GM04504 (cell line): ENCODE data around the gene VAV2.

Experiments
- DNase-seq: peaks from one replicate; pipeline ENCODE4 v3.0.0-alpha.2; 2012; ENCODE audit warnings: low read depth

VAV2 gene

GRCh38 chr9:133718563-133719315, 273.4 kb downstream of the VAV2 start:
- DNase-seq = no peak

DNA sequence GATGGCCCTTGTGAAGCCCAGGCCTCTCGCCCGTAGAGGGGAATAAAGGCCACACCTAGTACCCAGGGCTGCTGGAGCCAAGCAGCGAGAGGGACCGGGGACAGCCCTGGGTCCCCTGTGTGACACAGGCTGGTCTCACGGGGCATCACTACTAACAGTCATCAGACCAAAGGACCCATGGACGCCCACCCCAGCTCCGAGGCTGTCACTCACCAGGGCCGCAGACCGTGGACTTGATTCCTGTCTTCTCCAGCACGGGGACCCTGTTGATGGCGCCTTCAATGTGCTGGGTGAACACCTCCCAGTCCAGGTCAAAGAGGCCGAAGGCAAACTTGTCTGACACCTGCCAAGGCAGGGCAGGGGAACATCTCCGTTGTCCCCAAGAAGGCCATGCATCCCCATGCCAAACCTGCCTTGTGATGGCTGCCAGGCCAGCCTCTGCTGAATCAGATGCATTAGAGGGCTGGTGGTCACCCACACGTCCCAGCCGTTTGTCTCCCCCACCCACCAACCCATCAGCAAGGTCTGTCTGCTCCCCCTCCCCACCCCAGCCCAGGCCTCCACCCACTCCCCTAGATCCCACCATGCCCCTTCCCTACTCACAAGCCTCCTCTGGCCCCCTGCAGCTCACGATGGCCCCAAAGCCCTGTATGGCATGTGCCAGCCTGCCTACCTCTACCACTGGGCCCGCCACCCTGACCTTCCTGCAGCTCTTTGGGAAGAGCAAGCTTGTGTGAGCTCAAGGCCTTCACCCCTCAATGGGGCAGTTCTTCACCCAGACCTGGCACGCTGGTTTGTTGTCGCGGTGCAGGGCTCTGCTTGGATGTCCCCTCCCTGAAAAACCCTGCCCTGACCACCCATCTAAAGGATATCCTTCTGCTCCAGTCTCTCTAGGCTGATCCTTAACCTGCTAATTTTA, 274.8 kb downstream of the VAV2 start:
- no peak for DNase-seq

GRCh38 chr9:133716564-133717112, 275.5 kb downstream of the VAV2 start:
- DNase-seq = no peak

DNA sequence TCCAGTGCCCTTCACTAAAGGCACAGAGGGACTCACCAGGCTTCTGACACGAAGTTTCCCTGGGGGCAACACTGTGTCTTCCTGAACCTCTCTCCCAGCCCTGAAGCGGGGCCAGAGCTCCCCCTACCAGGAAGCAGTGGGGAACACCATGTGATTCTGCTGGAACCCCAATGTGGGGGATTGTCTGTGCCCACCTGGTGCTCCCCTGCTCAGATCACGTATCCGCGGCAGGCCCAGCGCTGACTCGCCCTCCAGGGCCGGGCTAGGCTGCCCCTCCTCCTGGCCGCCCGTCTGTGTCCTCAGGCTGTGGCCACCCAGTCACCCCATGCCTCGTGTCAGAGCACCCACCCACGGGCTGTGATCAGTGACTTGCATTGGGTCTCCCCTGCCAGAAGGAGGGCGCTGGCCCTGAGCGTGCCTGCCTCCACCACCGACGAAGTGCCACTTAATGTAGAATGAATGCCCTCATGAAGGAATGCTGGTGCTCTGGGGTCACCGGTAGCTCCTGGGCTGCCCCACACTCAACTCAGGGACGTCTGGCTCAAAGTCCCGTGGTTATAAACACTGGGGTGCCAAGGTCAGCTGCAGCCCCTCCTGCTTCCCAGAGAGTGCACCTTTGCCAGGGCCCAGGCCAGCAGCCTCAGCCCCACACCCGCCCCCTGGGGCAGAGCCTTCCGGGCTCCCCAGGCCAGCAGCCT, 276.1 kb downstream of the VAV2 start:
- DNase-seq = no peak

DNA sequence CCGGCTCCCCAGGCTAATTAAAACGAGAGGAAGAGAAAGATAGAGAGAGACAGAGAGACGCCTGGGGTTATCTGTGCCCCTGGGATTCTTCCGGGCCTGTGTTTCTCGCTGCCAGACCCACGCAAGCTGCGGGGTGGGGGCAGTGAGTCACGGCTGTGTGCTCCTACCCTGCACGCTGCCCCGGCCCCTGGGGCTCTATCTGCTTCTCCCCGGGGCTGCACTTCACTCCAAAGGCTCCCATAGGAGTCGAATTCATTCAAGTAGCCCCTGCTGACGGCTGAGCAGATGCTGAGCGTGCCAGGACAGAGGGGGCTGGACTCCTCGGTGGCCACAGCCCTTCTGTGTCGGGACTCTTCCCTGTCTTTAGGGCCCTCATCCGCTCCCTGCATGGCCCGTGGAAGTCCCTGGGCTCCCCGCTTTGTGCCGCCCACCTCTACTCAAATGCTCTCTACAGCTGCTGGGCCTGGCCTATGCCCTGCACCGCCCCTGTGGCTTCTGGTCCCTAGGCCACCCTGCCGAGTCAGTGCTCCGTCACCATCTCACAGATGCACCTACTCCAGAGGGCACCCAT, 276.7 kb downstream of the VAV2 start:
- no peak for DNase-seq

- no peak for DNase-seq
Observed at GRCh38 chr9:133714606-133715294, 277.4 kb downstream of the VAV2 start.

DNA sequence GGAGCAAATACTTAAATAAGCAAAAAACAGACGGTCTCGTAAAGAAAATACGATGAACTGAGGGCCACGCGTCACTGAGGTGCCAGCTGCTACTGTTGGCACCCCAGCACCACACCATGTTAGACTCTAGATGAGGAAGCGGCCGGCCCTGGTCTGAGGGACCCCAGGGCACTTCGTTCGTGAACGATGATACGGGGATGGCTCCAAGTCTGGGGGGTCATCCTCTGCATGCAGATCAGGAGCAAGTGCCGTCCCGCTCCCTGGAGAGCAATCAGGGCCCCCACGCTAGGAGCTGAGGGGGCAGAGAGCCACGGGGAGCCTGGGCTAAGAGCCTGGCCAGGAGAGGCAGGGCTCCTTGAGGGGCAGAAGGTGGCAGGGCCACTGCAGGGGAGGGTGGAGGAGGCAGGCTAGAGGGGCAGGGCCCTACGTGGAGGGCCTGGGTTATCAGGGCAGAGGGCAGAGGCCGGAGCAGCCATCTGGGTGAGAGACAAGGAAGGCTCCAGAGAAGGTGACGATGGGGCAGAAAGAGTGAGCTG, 278.1 kb downstream of the VAV2 start:
- DNase-seq = no peak

- DNase-seq = no peak
Observed at GRCh38 chr9:133713150-133713959, 278.8 kb downstream of the VAV2 start.

DNA sequence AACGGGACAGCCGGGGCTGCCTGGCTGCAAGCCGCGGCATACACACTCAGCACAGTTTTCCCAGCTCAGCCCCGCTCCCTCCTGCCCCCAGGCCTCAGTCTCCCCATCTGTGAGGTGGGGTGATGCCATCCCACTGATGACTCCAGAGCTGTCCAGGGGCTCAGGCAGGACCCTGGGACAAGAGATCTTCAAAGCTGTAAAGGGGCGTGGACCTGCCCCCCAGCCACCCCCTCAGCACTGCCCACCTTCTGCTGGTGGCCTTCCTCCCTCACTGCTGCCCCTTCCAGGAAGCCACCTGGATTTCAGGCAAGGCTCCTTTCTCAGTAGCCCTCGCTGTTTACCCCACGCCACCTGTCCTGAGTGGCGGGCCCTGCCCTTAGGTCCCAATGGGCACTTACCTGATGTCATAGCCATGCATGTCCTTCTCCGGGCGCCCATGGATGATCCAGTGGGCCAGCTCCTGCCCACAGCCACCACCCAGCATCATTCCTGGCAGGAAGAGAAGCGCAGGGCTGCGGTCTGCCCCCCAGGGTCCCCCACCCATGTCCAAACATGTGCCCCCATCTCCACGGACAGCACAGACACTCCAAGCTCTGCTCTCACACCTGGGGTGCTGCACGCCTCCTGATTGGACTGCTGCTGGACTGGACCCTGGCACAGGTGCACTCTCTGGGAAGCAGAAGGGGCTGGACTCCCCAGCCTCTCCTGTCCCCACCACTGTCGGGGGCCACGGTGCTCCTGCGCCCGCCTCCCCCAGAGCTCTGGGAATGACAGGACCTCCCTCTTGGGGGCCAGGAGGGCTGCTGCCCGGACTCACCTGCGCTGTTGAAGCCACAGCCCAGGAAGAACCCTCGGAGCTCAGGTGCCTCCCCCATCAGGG, 279.7 kb downstream of the VAV2 start:
- DNase-seq = no peak
